Small intestine (tissue), 16 donors: ENCODE results near the gene LIPT1. TPM values are rescaled to one million over a fixed set of nuclear protein-coding genes. Genes with fewer than 3 reads are reported as not detected.
A peak's percentile ranks its signal among the peaks of the same experiment; 100 is the strongest.
"Not testable (repeated sequence)": the region's sequence is repeated elsewhere in the genome, so short reads cannot be mapped to it uniquely, and the experiment has no call there.

Experiments
- DNase-seq, 2 donors: peaks; one replicate each; pipeline versions ENCODE4 v3.0.0 to v3.0.0-alpha.2; 2013
- FAIRE-seq: peaks from 2 replicates; lab custom pipeline; 2012; peaks lifted over from hg19 to GRCh38; lab: Jason Lieb, UNC
- H3K27ac ChIP-seq, 3 donors: one replicate each; pipeline ENCODE4 v1.5.1; 2013; ENCODE audit warnings: low read length in 2 of 3, mild to moderate bottlenecking in 2 of 3, control low read depth in 1 of 3, inconsistent platforms in 1 of 3, low read depth in 1 of 3, moderate library complexity in 1 of 3
- H3K27me3 ChIP-seq, 3 donors: one replicate each; pipeline ENCODE4 v1.6.1; 2013; ENCODE audit warnings: low read length in 3 of 3, inconsistent platforms in 1 of 3; ENCODE audit not compliant: control insufficient read depth in 3 of 3, insufficient read depth in 3 of 3
- H3K36me3 ChIP-seq, 3 donors: one replicate each; pipeline ENCODE4 v1.6.1; 2013; ENCODE audit warnings: low read length in 3 of 3, inconsistent platforms in 1 of 3, low read depth in 1 of 3, mild to moderate bottlenecking in 1 of 3, moderate library complexity in 1 of 3; ENCODE audit not compliant: control insufficient read depth in 3 of 3, insufficient read depth in 2 of 3
- H3K4me1 ChIP-seq, 3 donors: one replicate each; pipeline ENCODE4 v1.6.1; 2013; ENCODE audit warnings: low read length in 2 of 3, inconsistent platforms in 1 of 3, low read depth in 1 of 3, mild to moderate bottlenecking in 1 of 3, moderate library complexity in 1 of 3; ENCODE audit not compliant: control insufficient read depth in 3 of 3, insufficient read depth in 2 of 3
- H3K4me3 ChIP-seq, 3 donors: one replicate each; pipeline ENCODE4 v1.5.1; 2013; ENCODE audit warnings: low read length in 3 of 3, control low read depth in 1 of 3, inconsistent platforms in 1 of 3, low read depth in 1 of 3, mild to moderate bottlenecking in 1 of 3, moderate library complexity in 1 of 3
- H3K9me3 ChIP-seq, 2 donors: one replicate each; pipeline ENCODE4 v1.6.1; 2013; ENCODE audit warnings: low read depth in 1 of 2, low read length in 1 of 2; ENCODE audit not compliant: control insufficient read depth in 2 of 2, insufficient read depth in 1 of 2
- WGBS, 3 donors: extraction: QIAGEN DNeasy Blood & Tissue Kit; methylation state at CpG; one replicate each; pipeline ENCODE4 v1.1.7; 2013; 5-methylcytosine and 5-hydroxymethylcytosine counted together
- long read RNA-seq, 10 donors: transcript quantifications; one replicate each; lab custom pipeline, GENCODE V29; 2026
- polyA plus RNA-seq, 4 donors: library from polyadenylated mRNA; stranded (reverse) in 3 of 4; unstranded in 1 of 4; fragments of 200-250 nt in 3 of 4; fragments of 120-200 nt in 1 of 4; gene quantifications; one replicate each; pipeline versions ENCODE4 v1.2.1 to v1.2.3, GENCODE V29; 2013
- donor health status: healthy with polysubstance abuse.
- donor health status: control.
- donor health status: control.
- donor health status: Bipolar disorder and iron deficiency.
- donor health status: healthy.

Gene LIPT1
- polyA plus RNA-seq = 10 to 100 TPM in 3 of 4 donors, 1 to 10 TPM in 1; 7.0 to 18.2 (median 11.8) TPM
- long read RNA-seq, donor 1 = 0 reads
- long read RNA-seq, donor 2 = 0 reads
- long read RNA-seq, donor 3, partial matches to known transcripts = 0 of 2 reads
- long read RNA-seq, donor 3, other reads (novel, unspliced or antisense) = 0 of 2 reads
- long read RNA-seq, donor 4 = 0 reads
- long read RNA-seq, donor 5, partial matches to known transcripts = 0 of 1 reads
- long read RNA-seq, donor 5, other reads (novel, unspliced or antisense) = 0 of 1 reads
- long read RNA-seq, donor 6, partial matches to known transcripts = 0 of 3 reads
- long read RNA-seq, donor 6, other reads (novel, unspliced or antisense) = 0 of 3 reads
- long read RNA-seq, donor 7 = 0 reads
- long read RNA-seq, donor 8 = 0 reads
- long read RNA-seq, donor 9, partial matches to known transcripts = 0 of 2 reads
- long read RNA-seq, donor 9, other reads (novel, unspliced or antisense) = 0 of 2 reads
- long read RNA-seq, donor 10, partial matches to known transcripts = 0 of 3 reads
- long read RNA-seq, donor 10, other reads (novel, unspliced or antisense) = 0 of 3 reads

DNA sequence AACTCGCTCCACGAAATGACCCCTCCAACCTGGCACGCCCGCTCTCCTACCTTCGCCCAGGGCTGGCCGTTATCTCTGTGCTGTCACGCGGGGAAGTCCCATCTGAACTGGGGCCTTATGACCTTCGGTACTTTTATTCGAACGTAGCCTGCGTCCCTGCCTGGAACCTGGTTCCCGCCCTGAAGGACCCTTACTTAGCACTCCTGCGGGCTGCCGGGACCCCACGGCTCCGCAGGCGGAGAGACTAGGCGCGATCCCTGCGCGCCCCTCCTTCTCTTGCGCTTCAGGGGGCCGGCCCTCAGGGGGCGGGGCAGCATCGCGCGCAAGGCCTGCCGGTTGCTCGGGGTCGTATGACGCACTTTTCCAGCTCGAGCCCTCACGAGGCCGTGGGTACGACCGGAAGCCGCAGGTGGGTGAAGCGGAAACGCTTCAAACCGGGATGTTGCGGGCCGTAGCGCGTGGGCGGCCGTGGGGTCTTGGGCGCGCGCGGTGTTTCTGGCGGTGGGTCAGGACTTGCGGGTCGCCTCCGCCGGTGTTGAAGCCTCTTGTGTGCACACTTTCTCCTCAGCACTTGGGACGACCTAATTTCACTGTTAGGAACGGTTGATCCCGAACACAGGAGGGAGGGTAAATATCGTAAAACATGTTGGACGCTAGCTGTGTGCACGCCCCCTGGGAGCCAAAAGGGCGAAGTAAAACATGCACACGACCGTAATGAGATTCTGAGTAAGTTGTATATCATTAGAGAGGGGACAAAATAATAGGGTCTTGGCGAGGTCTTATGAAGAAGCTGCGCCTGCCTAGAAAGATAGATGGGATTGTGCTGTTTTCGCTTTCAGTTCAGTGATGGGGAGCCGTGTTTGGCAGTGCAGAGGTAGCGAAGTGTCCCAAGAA lies at the start of gene LIPT1, which contains the start of gene TSGA10:
LIPT1 (plus strand) TSS at position 325 of the 894 bp plus-strand sequence. CDS start 6,991 bp downstream, outside the sequence.
TSGA10 (minus strand) TSS at position 300 of the 894 bp plus-strand sequence. CDS start 45,503 bp downstream, outside the sequence.
- Histone ChIP-seq H3K27ac (peak within 1 kb of the TSS; percentile 81 to 96 (median 90)), H3K9me3 (no peaks in the 10 kb centered on the region), H3K4me3 (peak within 1 kb of the TSS; percentile 63 to 94 (median 77)), H3K36me3 (peaks cover 0 to 6% (median 3%) of the 10 kb centered on the region in 3 donors), H3K4me1 (peaks cover 0 to 25% (median 7%) of the 10 kb centered on the region in 3 donors), H3K27me3 (no peaks in the 10 kb centered on the region)
- FAIRE-seq (no peak), DNase-seq (peak; percentile 93 to 97)
- 0% methylated on average over 66 to 70 of the region's 70 CpGs for WGBS, 3 donors

DNA sequence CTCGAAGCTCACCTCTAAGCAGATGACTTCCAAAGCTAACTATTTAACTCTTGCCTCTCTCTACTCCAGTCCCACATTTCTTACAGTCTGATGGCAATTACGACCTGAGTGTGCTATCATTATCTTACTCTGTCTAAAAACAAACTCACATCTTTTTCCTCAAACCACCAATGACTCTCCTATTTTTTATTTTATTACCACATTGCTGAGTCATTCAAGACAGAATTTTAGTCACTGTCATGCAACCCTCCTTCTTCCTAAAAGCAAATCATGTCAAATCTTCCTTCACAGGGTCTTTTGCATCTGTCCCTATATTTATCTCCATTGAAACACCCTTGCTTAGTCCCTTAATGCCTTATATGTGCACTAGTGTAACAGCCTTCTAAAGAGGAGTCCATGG lies 47.9 kb upstream of the LIPT1 start:
- H3K36me3 ChIP-seq = no peaks in the 10 kb centered on the region
- no peak overlapping the region for H3K27ac ChIP-seq
- H3K4me1 ChIP-seq = no peaks in the 10 kb centered on the region
- DNase-seq (no peak), FAIRE-seq (no peak)
- no peak overlapping the region for H3K4me3 ChIP-seq
- 57 to 78% (median 68%) methylated on average over 2 of the region's 2 CpGs for WGBS, 3 donors
- H3K9me3 ChIP-seq = no peaks in the 10 kb centered on the region
- no peaks in the 10 kb centered on the region for H3K27me3 ChIP-seq

GRCh38 chr2:99111236-99111635 lies 43.5 kb upstream of the LIPT1 start:
- 84 to 86% (median 86%) methylated on average over 2 of the region's 2 CpGs for WGBS, 3 donors
- DNase-seq (no peak), FAIRE-seq (no peak)

GRCh38 chr2:99111945-99112344 lies 42.8 kb upstream of the LIPT1 start:
- no peak for FAIRE-seq
- H3K4me1 ChIP-seq = no peaks in the 10 kb centered on the region
- no peak overlapping the region for H3K4me3 ChIP-seq
- H3K27ac ChIP-seq = no peak overlapping the region
- DNase-seq = no peak
- H3K36me3 ChIP-seq = no peaks in the 10 kb centered on the region
- no peaks in the 10 kb centered on the region for H3K27me3 ChIP-seq
- no peaks in the 10 kb centered on the region for H3K9me3 ChIP-seq
- 85 to 93% (median 90%) methylated on average over 1 of the region's 1 CpG for WGBS, 3 donors

More at GRCh38 chr2:99111236-99111635, 43.5 kb upstream of the LIPT1 start:
- no peaks in the 10 kb centered on the region for H3K4me1 ChIP-seq
- no peaks in the 10 kb centered on the region for H3K36me3 ChIP-seq
- H3K9me3 ChIP-seq = no peaks in the 10 kb centered on the region
- no peaks in the 10 kb centered on the region for H3K27me3 ChIP-seq
- no peak overlapping the region for H3K4me3 ChIP-seq
- no peak overlapping the region for H3K27ac ChIP-seq

DNA sequence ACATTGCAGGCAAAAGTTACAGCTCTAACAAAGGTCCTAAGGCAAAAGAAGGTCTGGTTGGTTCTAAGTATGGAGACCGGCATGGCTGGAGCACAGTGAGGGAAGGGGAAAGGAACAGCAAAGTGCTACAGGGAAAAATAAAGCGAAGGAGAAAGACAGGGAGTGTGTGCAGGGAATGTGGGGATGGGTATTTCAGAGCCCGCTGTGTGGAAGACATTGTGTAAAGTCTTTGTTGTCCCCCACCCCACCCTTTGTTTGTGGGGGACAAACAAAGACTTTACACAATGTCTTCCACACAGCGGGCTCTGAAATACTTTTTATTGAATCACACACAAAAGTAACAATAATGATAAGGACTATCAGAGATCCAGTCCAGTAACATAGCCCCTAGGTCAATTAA lies 42.1 kb upstream of the LIPT1 start:
- H3K27me3 ChIP-seq = no peaks in the 10 kb centered on the region
- H3K9me3 ChIP-seq = no peaks in the 10 kb centered on the region
- DNase-seq (no peak), FAIRE-seq (no peak)
- no peaks in the 10 kb centered on the region for H3K36me3 ChIP-seq
- no peak overlapping the region for H3K27ac ChIP-seq
- no peaks in the 10 kb centered on the region for H3K4me1 ChIP-seq
- 66 to 75% (median 74%) methylated on average over 4 of the region's 4 CpGs for WGBS, 3 donors
- no peak overlapping the region for H3K4me3 ChIP-seq

DNA sequence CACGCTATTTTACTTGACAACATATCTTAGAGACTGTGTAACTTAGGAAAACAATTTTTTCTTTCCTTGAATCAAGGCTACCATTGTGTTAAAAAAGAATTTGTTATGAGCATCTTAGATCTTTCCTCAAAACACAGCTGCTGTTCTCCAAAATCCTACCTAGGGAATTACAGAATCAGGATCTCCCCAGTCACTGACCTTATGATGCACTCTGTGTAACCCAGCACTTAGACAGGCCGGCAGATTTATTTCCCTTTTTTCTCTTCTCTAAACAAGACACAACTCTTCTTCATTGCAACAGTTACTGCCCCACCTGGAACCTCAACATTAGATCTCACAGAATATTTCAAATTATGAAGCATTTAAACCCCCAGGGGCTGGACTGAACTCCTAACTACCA lies 26.8 kb upstream of the LIPT1 start:
- no peak overlapping the region for H3K4me3 ChIP-seq
- H3K27ac ChIP-seq = no peak overlapping the region
- H3K36me3 ChIP-seq = peaks cover 0 to 5% (median 2%) of the 10 kb centered on the region in 3 donors
- FAIRE-seq = no peak
- WGBS, 3 donors = 78 to 96% (median 95%) methylated on average over 2 of the region's 2 CpGs
- H3K4me1 ChIP-seq = no peaks in the 10 kb centered on the region
- H3K9me3 ChIP-seq = peaks cover 0 to 14% of the 10 kb centered on the region in 2 donors
- no peaks in the 10 kb centered on the region for H3K27me3 ChIP-seq
- DNase-seq = no peak

DNA sequence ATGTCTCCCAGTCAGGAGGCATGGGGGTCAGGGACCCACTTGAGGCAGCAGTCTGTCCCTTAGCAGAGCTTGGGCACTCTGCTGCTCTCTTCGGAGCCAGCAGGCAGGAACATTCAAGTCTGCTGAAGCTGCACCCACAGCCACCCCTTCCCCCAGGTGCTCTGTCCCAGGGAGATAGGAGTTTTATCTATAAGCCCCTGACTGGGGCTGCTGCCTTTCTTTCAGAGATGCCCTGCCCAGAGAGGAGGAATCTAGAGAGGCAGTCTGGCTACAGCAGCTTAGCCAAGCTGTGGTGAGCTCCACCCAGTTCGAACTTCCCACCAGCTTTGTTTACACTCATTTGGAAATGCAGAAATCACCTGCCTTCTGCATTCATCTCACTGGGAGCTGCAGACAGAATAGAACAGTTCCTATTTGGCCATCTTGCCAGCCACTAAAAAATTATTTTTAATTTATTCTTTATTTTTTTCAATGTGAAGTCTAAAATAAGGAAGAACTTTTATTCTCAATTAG lies 19.7 kb upstream of the LIPT1 start:
- not testable (repeated sequence) for FAIRE-seq, H3K27ac ChIP-seq, H3K36me3 ChIP-seq, H3K4me3 ChIP-seq, H3K4me1 ChIP-seq, H3K27me3 ChIP-seq, DNase-seq
- 92 to 97% (median 92%) methylated on average over 2 of the region's 2 CpGs for WGBS, 3 donors
- H3K9me3 ChIP-seq = peaks cover 0 to 12% of the 10 kb centered on the region in 2 donors

GRCh38 chr2:99139003-99139402 lies 15.8 kb upstream of the LIPT1 start:
- DNase-seq (no peak), FAIRE-seq (no peak)
- H3K36me3 ChIP-seq = no peaks in the 10 kb centered on the region
- no peak overlapping the region for H3K4me3 ChIP-seq
- H3K27me3 ChIP-seq = no peaks in the 10 kb centered on the region
- no peak overlapping the region for H3K27ac ChIP-seq
- no peaks in the 10 kb centered on the region for H3K4me1 ChIP-seq
- H3K9me3 ChIP-seq = peaks cover 0 to 10% of the 10 kb centered on the region in 2 donors
- WGBS, 3 donors = 95 to 98% (median 96%) methylated on average over 4 of the region's 4 CpGs
